Dendritic cell treated with granulocyte-macrophage colony-stimulating factor and Interleukin-4, amounts not matched to agents 40 ng/mL and 50 ng/mL, for 4 days (primary cell): Measurements from ENCODE around the gene LDLRAD4.

Experiments
- H3K27ac Mint-ChIP-seq: one replicate; pipeline ENCODE4 v1.8.0; 2022; ENCODE audit warnings: mild to moderate bottlenecking, mixed read lengths
- H3K27me3 Mint-ChIP-seq: one replicate; pipeline ENCODE4 v1.8.0; 2022; ENCODE audit warnings: mild to moderate bottlenecking, mixed read lengths
- H3K36me3 Mint-ChIP-seq: one replicate; pipeline ENCODE4 v1.8.0; 2022; ENCODE audit warnings: low read depth, mixed read lengths
- H3K4me1 Mint-ChIP-seq: one replicate; pipeline ENCODE4 v1.8.0; 2022; ENCODE audit warnings: low read depth, mixed read lengths
- H3K4me3 Mint-ChIP-seq: one replicate; pipeline ENCODE4 v1.8.0; 2022; ENCODE audit warnings: mild to moderate bottlenecking, moderate library complexity, mixed read lengths
- H3K9me3 Mint-ChIP-seq: one replicate; pipeline ENCODE4 v1.8.0; 2022; ENCODE audit warnings: mixed read lengths
- intact Hi-C: fragments of 100-400 bp; cut with micrococcal nuclease; formaldehyde crosslinking; loops from one replicate; pipeline ENCODE4 v1.15.0; 2022

Gene LDLRAD4

DNA sequence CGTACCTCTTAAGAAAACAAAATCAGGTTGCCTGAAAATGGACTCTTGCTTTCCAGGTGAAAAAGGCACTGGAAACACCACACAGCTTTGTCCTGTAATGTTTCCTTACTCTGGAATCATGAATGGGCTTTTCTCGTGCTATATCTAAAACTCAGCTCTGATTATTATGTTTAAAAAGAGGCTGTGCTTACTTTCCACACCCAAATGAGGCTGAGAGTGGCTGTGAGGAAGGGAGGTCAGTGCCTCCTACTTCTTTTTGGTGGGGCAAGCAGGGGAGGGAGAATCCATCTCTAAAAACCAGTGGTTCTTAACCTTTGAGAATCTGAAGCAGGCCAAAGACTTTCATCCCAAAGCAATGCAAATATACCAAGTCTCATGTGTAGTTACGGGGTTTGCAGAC lies 359.2 kb downstream of the LDLRAD4 start:
- Mint-ChIP-seq H3K4me1 (peaks cover 74% of the 10 kb centered on the region), H3K36me3 (no peaks in the 10 kb centered on the region), H3K27ac (peak overlapping the region; percentile 97), H3K9me3 (no peaks in the 10 kb centered on the region), H3K4me3 (peak overlapping the region; percentile 62), H3K27me3 (no peaks in the 10 kb centered on the region)
- intact Hi-C loops: loop anchor here (1.0 to 2.0 kb wide), 2 partner anchors 10 to 15 kb away; no protein-coding TSS in a partner anchor

DNA sequence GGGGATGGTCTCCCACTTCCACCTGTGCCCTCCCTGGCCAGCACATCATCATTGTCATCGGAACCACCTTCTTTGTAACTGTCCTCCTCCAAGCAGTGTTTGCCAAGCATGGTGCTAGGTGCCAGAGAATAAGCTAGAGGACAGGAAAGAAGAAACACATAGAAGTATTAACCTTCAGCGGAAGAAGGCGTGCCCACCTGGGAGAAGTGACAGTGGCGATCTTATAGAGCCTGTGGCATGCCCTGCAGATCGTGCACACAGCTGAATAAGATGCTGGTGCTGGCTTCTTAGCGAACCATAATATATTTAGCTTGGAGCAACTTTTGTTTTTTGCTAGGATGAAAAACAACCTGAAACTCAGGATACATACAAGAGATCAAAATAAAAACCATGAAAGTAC lies 359.8 kb downstream of the LDLRAD4 start:
- Mint-ChIP-seq H3K36me3 (no peaks in the 10 kb centered on the region), H3K4me3 (peak overlapping the region; percentile 20), H3K27ac (peak overlapping the region; percentile 97), H3K9me3 (no peaks in the 10 kb centered on the region), H3K4me1 (peaks cover 77% of the 10 kb centered on the region), H3K27me3 (no peaks in the 10 kb centered on the region)
- intact Hi-C loops: no loop called here

DNA sequence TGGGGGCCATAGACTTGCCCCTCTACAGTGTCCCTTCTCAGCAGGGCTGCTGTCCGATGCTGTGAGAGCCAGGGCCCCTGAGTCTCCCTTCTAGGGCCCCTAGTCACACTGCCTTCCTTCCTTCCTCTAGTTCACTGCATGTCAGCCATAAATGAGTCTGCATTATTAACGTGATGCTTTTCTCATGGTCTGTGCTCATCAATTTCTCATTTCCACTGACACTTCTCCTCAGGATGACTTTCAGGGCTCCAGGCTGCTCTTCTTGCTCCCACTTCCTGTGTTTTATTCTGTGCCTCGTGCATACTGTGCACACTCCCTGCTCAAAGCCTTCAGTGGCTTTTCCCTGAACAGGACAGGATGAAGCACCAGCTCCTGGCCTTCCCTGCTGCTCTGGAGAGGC lies 361.3 kb downstream of the LDLRAD4 start:
- Mint-ChIP-seq H3K4me3 (peak overlapping the region; percentile 60), H3K9me3 (no peaks in the 10 kb centered on the region), H3K36me3 (no peaks in the 10 kb centered on the region), H3K4me1 (peaks cover 79% of the 10 kb centered on the region), H3K27ac (peak overlapping the region; percentile 89), H3K27me3 (no peaks in the 10 kb centered on the region)
- intact Hi-C loops: no loop called here

DNA sequence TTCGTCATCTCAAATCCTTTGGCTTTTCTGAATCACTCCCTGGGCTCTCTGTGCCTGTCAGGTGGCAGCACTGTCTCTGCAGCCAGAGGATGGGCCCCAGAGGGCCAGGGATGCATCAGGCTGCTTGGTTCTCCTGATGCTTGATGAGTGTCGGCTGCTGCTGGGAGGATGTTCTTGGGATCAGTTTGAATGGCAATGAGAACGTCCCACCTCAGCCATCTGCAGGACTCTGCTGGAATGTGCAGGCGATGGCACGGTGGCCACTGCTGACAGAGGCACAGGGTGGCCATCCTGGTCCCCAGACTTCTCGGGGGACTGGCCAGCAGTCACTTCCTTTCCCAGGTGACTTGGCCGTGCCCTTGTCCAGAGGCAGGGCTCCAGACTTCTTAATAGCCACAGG lies 361.8 kb downstream of the LDLRAD4 start:
- no peaks in the 10 kb centered on the region for H3K27me3 Mint-ChIP-seq
- peak overlapping the region; percentile 89 for H3K27ac Mint-ChIP-seq
- H3K4me1 Mint-ChIP-seq: peaks cover 79% of the 10 kb centered on the region

DNA sequence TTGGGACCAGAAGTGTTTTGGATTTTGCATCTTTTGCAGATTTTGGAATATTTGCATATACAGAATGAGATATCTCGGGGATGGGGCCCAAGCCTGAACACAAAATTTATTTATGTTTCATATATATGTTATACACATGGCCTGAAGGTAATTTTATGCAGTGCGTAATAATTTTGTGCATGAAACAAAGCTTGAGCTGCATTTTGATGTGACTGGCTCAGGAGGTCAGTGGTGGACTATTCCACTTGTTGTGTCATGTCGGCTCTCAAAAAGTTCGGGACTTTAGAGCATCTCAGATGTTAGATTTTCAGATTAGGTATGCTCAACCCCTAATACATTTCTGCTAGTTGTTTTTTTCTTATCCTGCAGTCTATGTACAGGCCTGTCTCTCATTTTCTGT lies 362.4 kb downstream of the LDLRAD4 start:
- peaks cover 79% of the 10 kb centered on the region for H3K4me1 Mint-ChIP-seq
- no peaks in the 10 kb centered on the region for H3K36me3 Mint-ChIP-seq
- H3K4me3 Mint-ChIP-seq: no peak overlapping the region
- H3K27me3 Mint-ChIP-seq: no peaks in the 10 kb centered on the region
- H3K9me3 Mint-ChIP-seq: no peaks in the 10 kb centered on the region
- H3K27ac Mint-ChIP-seq: no peak overlapping the region
- intact Hi-C loops: no loop called here

More for the DNA sequence above, 361.8 kb downstream of the LDLRAD4 start:
- Mint-ChIP-seq H3K36me3 (no peaks in the 10 kb centered on the region), H3K4me3 (no peak overlapping the region), H3K9me3 (no peaks in the 10 kb centered on the region)
- intact Hi-C loops: no loop called here

DNA sequence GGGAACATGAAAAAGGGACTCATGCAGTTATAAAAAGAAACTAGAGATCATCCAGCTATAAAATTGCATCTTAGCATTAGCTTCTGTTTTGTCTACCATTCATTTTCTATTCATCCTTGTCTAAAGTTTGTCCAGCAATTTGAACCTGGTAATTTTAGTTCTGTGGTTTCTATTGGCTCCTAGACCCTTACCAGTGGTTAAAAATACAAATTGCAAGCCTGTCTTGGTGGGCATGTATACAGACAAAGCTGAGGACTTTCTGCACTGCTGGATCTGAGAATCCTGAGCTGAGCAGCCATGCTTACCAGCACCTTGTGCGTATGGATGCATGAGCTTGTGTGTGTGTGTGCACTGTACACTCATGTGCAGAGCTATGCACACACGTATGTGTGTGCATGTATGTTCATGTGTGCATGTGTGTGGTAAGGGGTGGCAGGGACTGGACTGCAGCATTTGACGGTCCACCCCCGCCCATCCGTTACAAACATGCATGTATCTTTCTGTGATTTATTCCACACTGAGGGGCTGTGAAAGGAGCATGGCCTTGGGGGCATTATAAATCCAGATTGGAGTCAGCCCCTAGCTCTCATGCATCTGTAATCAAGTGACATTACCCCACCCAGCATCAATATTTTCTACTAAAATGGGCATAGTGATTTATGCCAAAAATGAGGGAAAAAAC lies 363.1 kb downstream of the LDLRAD4 start:
- H3K9me3 Mint-ChIP-seq: no peaks in the 10 kb centered on the region
- no peaks in the 10 kb centered on the region for H3K36me3 Mint-ChIP-seq
- peaks cover 79% of the 10 kb centered on the region for H3K4me1 Mint-ChIP-seq
- no peaks in the 10 kb centered on the region for H3K27me3 Mint-ChIP-seq
- intact Hi-C loops: no loop called here
- peak overlapping the region; percentile 12 for H3K27ac Mint-ChIP-seq
- H3K4me3 Mint-ChIP-seq: no peak overlapping the region

DNA sequence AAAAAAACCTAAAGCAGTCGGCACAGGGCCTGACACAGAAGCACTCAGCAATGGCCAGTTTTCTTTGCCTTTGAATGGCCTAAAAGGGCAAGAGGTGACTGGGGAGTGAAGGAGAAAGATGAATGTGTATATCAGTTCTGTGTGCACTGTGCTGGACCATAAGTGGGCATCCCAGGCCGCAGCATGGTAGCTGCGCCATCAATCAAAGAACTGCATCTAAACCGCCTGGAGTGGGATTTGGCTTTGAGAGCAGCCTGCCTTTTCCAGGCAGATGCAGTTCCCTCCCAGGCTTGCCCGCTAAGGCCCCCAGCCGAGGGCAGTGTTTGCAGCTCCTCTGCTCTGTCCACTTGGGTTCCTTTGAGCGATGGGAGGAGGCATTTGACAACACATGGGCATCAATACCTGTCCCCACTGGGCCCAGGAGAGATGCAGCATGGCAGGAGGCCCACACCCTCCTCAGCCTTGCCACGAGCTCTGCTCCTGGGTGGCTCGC lies 363.7 kb downstream of the LDLRAD4 start:
- Mint-ChIP-seq H3K9me3 (no peaks in the 10 kb centered on the region), H3K4me3 (no peak overlapping the region), H3K27ac (peak overlapping the region; percentile 12), H3K27me3 (no peaks in the 10 kb centered on the region), H3K36me3 (no peaks in the 10 kb centered on the region), H3K4me1 (peaks cover 79% of the 10 kb centered on the region)
- intact Hi-C loops: no loop called here

DNA sequence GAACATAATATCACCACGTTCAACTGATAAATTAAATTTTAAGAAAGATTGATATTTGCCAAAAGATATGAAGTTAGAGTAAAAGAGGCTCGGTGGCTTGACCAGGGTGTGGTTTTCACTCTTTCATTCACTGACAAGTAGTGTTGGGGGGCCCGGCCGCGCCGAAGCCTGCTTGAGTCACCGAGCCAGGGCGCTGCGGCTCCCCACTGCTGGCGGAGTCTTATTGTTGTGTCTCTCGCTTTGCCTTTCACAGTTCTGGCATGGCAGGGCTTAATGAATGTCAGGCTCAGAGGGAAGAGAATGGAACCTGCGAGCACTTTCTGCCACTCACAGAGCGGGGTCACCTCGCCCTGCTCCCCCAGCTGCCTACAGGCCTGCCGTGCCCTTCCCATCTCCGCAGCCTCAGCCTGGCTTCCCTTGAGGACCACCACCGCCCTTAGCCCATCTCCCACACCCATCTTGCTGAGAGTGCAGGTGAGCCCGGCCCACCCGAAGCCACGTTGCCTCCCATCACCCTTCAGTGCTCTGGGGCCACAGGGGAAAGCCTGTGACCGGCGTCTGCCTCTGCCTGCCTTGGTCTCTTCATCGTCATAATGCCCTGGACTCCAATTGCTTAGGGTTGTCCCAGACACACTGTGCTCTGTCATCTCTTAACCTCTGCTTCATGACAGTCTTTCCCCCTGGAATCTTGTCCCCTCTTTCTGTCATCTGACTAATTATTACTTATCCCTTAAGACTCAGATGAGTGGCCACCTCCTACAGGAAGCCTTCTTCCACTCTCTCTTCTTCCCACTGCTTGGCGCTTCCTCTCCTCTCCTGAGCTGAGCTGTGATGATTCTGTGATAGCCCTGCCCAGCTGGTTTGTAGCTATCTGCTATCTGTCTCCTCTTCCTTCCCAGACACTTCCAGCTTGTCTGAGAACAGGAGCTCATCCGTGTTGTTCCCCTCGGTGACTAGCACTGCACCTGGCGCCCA lies 365.3 kb downstream of the LDLRAD4 start:
- no peaks in the 10 kb centered on the region for H3K36me3 Mint-ChIP-seq
- no peak overlapping the region for H3K4me3 Mint-ChIP-seq
- H3K4me1 Mint-ChIP-seq: peaks cover 82% of the 10 kb centered on the region
- intact Hi-C loops: no loop called here
- peak overlapping the region; percentile 73 for H3K27ac Mint-ChIP-seq
- H3K9me3 Mint-ChIP-seq: no peaks in the 10 kb centered on the region
- no peaks in the 10 kb centered on the region for H3K27me3 Mint-ChIP-seq

DNA sequence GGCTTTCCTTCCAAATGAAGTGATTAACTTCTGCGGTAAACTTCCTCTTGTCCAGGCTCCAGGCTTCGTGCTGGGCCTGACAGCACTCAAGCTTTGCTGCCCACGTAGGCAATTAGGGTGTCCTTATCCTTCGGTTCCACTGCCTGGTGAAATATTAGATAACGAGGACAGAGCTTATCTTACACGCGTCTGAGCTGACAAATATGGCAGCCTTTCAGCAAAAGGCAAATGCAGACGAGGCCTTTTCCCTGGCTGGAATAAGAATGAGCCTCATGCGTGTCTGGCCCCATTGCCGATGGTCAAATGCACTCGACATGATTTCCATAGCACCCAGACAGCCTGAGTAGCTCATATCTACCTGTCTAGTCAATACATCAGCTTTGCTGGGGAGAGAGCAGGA lies 366.3 kb downstream of the LDLRAD4 start:
- H3K4me1 Mint-ChIP-seq: peaks cover 84% of the 10 kb centered on the region
- H3K9me3 Mint-ChIP-seq: no peaks in the 10 kb centered on the region
- peak overlapping the region; percentile 73 for H3K27ac Mint-ChIP-seq
- peaks cover 2% of the 10 kb centered on the region for H3K36me3 Mint-ChIP-seq
- no peaks in the 10 kb centered on the region for H3K27me3 Mint-ChIP-seq
- intact Hi-C loops: loop anchor here (5.0 kb wide), 1 partner anchor 37 kb away; no protein-coding TSS in a partner anchor
- H3K4me3 Mint-ChIP-seq: no peak overlapping the region

DNA sequence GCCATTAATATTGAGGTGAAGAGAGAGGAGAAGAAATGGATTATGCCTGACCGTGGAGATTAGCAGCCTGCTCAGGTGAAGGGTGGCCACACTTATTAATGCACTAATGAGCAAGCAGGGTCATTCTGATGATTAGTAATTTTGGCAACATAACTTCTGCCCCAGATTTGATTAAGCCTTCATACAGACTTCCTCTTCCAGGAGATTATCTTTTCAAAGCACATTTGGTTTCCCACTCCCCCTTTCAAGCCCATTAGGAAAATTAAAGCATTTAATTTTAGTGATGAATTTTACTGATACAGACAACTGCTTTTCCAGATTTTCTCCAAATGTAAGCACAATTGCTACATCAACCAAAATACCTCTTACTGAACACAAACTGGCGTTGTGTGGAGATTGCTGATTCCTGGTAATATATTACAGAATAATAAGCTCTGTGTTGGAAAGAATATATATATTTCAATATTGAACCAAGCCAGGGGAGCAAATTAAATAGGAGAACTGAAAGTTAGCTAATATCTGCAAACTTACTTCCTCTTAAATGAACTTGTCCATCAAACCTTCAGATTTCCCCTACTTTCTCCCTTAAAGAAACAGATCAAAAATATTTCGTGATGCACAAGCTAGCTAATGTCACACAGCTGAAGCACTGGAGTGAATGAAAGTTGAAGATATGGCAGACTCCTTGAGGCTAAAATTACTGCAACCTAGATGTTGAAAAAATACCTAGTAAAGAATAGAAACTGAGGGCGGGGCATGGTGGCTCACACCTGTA lies 367.0 kb downstream of the LDLRAD4 start:
- Mint-ChIP-seq H3K27me3 (peaks cover 2% of the 10 kb centered on the region), H3K4me3 (peak overlapping the region; percentile 20), H3K27ac (peak overlapping the region; percentile 73), H3K9me3 (no peaks in the 10 kb centered on the region), H3K36me3 (peaks cover 9% of the 10 kb centered on the region), H3K4me1 (peaks cover 84% of the 10 kb centered on the region)
- intact Hi-C loops: loop anchor here (5.0 kb wide), 1 partner anchor 37 kb away; no protein-coding TSS in a partner anchor

DNA sequence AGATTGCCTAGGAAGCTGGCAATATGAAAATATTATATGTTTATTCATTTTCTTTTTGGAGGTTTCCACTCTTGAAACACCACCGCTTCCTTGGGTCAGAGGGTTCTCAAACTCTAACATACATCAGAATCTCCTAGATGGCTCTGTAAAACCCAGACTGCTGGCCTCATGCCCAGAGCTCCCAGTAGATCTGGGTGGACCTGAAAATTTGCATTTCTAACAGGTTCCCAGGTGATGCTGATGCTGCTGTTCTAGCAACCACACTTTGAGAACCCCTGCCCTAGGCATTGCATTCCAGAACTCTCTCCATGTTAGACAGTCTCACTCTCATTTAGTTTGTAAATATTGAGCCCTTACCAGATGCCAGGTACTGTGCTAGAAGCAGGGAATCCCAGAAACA lies 368.4 kb downstream of the LDLRAD4 start:
- H3K36me3 Mint-ChIP-seq: peaks cover 10% of the 10 kb centered on the region
- intact Hi-C loops: loop anchor here (5.0 kb wide), 1 partner anchor 35 kb away; no protein-coding TSS in a partner anchor

DNA sequence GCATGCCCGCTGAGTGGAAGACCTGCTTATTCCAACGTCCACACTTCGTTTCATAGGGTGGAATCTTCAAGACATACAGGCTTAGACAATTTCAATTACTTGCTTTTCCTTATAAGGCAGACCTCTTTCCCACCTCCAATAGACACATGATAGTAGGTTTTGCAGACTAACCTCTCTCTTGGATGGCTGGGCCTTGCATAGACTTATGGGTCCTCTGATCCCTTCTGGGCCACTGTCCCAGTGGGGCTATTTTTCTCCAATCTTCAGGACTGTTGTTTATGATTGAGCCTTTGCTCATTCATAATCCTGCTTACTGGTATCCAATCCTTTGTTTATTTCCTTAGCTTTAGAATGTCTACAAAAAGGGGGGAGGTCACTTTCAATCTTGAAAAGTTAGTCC lies 368.9 kb downstream of the LDLRAD4 start:
- H3K36me3 Mint-ChIP-seq: peaks cover 10% of the 10 kb centered on the region
- H3K27me3 Mint-ChIP-seq: peaks cover 2% of the 10 kb centered on the region
- peak overlapping the region; percentile 39 for H3K27ac Mint-ChIP-seq
- H3K4me3 Mint-ChIP-seq: no peak overlapping the region
- H3K9me3 Mint-ChIP-seq: no peaks in the 10 kb centered on the region
- intact Hi-C loops: loop anchor here (5.0 kb wide), 1 partner anchor 35 kb away; no protein-coding TSS in a partner anchor
- peaks cover 94% of the 10 kb centered on the region for H3K4me1 Mint-ChIP-seq

More for the DNA sequence above, 368.4 kb downstream of the LDLRAD4 start:
- Mint-ChIP-seq H3K4me3 (no peak overlapping the region), H3K27me3 (peaks cover 2% of the 10 kb centered on the region), H3K27ac (peak overlapping the region; percentile 73), H3K9me3 (no peaks in the 10 kb centered on the region), H3K4me1 (peaks cover 91% of the 10 kb centered on the region)

DNA sequence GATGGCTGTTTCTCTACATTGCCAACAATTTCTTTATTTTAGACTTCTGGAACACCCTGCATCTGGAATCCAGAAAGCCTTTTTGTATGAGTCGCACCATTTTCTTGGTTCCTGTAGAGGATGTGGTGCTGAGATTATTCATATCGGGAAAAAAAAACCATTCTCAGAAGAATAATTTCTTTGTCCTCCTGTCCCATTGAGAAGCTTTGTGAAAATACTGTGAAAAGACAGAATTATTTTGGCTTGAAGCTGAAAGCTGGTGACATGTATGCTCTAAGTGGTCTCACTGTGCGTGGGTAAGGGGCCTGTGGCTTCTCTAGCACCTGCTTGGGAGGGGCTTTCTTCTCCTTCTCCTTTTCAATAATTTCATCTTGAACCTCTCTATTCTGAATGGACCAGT lies 369.4 kb downstream of the LDLRAD4 start:
- intact Hi-C loops: loop anchor here (5.0 kb wide), 1 partner anchor 34 kb away; no protein-coding TSS in a partner anchor
- Mint-ChIP-seq H3K27me3 (peaks cover 2% of the 10 kb centered on the region), H3K9me3 (no peaks in the 10 kb centered on the region), H3K27ac (peak overlapping the region; percentile 39), H3K4me1 (peaks cover 94% of the 10 kb centered on the region), H3K4me3 (no peak overlapping the region), H3K36me3 (peaks cover 10% of the 10 kb centered on the region)
